ENCODE results near the gene DNAH1.

- TF ChIP-seq CTCF (IDR thresholded peaks at IDR 0.05; ENCODE audit: insufficient read depth, low read length, poor library complexity, severe bottlenecking) (no peak), EZH2phosphoT487 (conservative IDR thresholded peaks at IDR 0.05; ENCODE audit: low read length) (no peak)
Observed at GRCh38 chr3:52393959-52394670, 78.0 kb downstream of the DNAH1 start.

All from SU-DHL-6 (cell line).